A204.1 (cell line): ENCODE measurements around the gene ALS2.
"Not testable (repeated sequence)": the region's sequence is repeated elsewhere in the genome, so short reads cannot be mapped to it uniquely, and the experiment has no call there.

Experiments
- FAIRE-seq: peaks from 2 replicates; lab custom pipeline; 2012; peaks lifted over from hg19 to GRCh38; lab: Jason Lieb, UNC

Gene ALS2

DNA sequence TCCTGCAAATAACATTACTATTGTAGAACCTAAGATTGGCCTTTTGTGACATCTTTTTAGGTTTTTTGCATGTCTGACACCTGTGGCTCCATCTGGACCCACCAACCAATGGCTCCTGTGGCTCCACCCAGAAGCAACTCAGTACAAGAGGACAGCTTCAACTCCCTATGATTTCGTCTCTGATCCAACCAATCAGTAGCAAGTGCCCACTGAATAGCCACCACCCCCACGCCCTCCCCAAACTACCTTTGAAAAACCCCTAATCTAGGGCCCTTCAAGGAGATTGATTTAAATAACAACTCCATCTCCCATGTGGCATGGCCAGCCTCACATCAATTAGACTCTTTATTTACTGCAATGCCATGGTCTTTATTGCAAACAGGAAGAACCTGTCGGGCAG, 105.9 kb downstream of the ALS2 start:
- no peak for FAIRE-seq

GRCh38 chr2:201674298-201674697, 106.4 kb downstream of the ALS2 start:
- FAIRE-seq = no peak

GRCh38 chr2:201673546-201673945, 107.2 kb downstream of the ALS2 start:
- FAIRE-seq = no peak

DNA sequence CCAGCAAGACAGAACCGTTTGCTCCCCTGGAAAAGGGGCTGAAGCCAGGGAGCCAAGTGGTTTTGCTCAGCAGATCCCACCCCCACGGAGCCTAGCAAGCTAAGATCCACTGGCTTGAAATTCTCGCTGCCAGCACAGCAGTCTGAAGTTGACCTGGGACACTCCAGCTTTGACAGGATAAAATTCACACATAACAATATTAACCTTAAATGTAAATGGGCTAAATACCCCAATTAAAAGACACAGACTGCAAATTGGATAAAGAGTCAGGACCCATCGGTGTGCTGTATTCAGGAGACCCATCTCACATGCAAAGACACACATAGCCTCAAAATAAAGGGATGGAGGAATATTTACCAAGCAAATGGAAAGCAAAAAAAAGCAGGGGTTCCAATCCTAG, 109.5 kb downstream of the ALS2 start:
- FAIRE-seq = not testable (repeated sequence)

GRCh38 chr2:201669865-201670264, 110.9 kb downstream of the ALS2 start:
- FAIRE-seq = no peak

GRCh38 chr2:201668402-201668910, 112.3 kb downstream of the ALS2 start:
- FAIRE-seq = no peak

DNA sequence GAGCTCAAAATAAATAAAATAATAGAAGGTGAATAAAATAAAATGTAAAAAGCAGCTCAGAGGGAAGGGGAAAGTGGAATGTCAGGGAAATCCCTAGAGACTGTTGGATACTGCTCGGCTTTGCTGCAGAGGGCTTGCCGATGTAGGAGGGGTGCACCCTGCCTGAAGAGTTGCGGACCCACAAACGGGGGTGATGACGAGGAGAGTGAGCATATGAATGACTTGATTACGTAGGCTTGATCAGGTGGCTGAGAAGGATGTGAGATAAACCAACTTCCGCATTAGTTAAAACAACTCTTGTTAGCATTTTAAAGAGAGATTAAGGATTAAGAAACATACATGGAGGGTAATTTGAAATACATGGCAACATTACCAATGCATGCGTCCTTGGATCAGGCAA, 116.4 kb downstream of the ALS2 start:
- no peak for FAIRE-seq

DNA sequence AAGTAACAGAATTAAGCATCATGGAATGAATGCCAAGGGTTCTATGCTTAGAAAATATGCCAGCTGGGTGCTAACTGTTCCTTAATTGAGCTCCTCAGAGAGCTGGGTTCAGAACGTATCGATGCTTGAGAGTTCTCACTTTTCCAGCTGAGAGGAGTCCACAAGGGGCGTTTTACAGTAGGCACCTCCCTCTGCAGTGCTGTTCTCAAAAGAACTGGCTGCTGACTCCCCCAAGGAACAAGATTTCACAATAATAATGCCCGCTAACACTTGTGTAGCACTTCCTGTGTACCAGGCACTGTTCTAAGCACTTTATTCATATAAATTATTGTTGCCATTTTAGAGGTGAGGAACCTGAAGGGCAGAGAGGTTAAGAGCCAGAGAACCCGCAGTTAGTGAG, 119.4 kb downstream of the ALS2 start:
- FAIRE-seq = no peak

DNA sequence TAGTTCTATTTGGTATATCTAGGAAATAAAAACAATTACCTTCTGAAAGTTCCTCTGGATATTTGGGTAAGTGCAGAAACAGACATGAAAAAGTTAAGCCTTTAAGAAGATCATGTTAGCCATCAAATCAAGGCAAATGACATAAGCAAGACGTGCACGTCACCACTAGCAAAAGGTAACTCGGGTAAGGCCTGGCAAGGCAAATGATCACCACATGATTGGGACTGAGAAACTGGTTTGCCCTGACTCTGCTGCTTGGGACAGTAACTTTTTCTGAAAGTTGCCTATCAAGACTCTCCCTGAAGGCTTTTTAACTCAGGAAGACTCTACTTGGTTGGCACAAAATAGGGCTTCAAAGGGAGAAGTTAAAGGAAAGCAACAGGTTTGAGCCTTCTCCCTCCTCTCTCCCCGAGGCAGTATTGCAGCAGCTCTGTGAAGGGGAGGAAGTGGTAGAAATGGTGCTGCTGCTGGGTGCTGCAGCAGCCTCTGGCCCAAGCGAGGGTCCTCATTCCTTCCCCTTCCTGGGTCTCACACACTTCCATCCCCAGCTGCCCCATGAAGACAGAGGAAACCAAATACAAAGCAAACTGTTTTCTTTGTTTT, 120.3 kb downstream of the ALS2 start:
- FAIRE-seq = no peak

DNA sequence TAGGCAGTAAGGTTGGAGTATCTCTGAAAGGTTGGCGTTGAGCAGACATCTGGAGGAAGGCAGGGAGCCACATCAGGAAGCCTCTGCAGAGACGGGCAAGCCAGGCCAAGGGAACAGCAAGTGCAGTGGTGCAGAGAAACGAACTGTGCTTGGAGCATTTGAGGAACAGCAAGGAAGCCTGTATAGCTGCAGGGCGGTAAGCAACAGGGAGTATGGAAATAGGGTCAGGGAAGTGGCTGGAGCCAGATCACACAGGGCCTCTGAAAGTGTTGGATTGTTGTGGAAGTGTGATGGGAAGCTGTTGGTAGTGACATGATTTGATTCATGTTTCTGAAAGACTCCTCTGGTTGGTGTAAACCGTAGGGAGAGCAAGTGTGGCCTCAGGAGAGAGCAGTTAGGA, 124.0 kb downstream of the ALS2 start:
- FAIRE-seq = no peak

DNA sequence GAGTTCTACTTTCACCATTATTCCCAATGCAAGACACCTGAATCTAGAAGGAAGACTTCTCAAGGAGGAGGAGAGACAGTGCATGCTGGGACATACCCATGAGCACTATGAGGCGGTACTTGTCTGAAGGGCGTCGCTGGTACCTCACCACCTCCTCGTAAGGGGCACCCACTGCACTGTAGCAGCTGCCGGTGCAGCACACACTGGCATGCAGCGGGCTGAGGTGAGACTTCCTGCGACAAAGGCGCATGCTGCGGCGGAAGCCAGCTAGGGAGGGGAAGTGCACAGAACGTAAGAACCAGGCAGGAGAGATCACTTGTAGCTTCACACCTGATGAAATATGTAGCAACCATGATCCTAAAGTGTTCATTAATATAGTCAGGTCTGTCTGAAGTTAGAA, 124.6 kb downstream of the ALS2 start:
- FAIRE-seq = no peak

- no peak for FAIRE-seq
These were observed 125.9 kb downstream of the ALS2 start for GRCh38 chr2:201654616-201655384.

DNA sequence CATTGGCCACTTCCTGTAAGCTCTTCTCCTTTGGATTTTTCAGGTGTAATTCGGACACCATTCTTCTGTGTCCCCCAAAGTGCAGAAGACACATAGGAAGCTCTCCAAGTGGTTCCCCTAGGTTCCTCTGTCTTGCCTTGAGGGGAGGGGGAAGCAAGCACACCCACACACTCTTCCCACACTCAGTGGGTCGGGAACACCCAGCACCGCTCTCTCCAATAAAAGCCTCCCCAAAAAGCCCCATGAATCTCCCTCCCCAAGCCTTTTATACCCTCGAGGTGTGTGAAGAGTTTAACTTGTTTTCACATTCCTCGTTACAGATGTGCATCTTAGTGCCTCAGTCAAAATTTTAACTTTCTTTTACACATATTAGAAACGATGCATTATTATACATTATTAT, 127.5 kb downstream of the ALS2 start:
- FAIRE-seq = no peak
